HepG2 (cell line): ENCODE measurements around the gene ACVRL1. TPM values are rescaled to one million over a fixed set of nuclear protein-coding genes. Genes with fewer than 3 reads are reported as not detected.

Experiments used
- ATAC-seq: fragments of 200-7000 bp; cut with Tn5 transposase; 3 replicates; pipeline ENCODE4 v1.9.1; 2020; ENCODE audit warnings: mild to moderate bottlenecking, moderate library complexity
- BruUV-seq: library from RNA; stranded (reverse); fragments of 400-500 nt; replicated peaks from 2 replicates; lab custom pipeline; 2021; lab: Mats Ljungman, UMichigan
- CTCF ChIA-PET: fragments of 300-600 bp; formaldehyde crosslinking; extraction: SDS; loops from one replicate; lab custom pipeline; 2021; ENCODE audit warnings: low total read pairs, inconsistent platforms, low intra/inter-chr PET ratio; lab: Yijun Ruan, JAX
- POLR2A ChIA-PET: fragments of 350-600 bp; sonication (Branson Sonifier 250); formaldehyde crosslinking; loops from one replicate; lab custom pipeline; 2020; ENCODE audit warnings: antibody characterized with exemption, inconsistent platforms; lab: Yijun Ruan, JAX
- DNase-seq: peaks from one replicate; pipeline ENCODE4 v3.0.0-alpha.2; 2015; ENCODE audit warnings: low spot score
- FAIRE-seq: peaks from 3 replicates; lab custom pipeline; 2011; peaks lifted over from hg19 to GRCh38; lab: Jason Lieb, UNC
- H2AFZ ChIP-seq: one replicate; pipeline ENCODE4 v1.6.1; 2011; ENCODE audit warnings: low read length, inconsistent platforms
- H3K27ac ChIP-seq: fragments of 300-600 bp; 3 replicates; pipeline ENCODE4 v1.8.0; 2011; ENCODE audit warnings: mixed run types, mild to moderate bottlenecking, mixed read lengths, low read length, inconsistent platforms; ENCODE audit not compliant: insufficient read depth; ENCODE audit errors: extremely low read length
- H3K27me3 ChIP-seq, 2 experiments: fragments of 200-600 bp in 1 of 2; 2 replicates in 1 of 2; 3 replicates in 1 of 2; pipeline versions ENCODE4 v1.6.0 to v1.8.0; 2011; ENCODE audit warnings: low read length in 2 of 2, mild to moderate bottlenecking in 2 of 2, moderate library complexity in 2 of 2, inconsistent platforms in 1 of 2; ENCODE audit not compliant: insufficient read depth in 2 of 2, control insufficient read depth in 1 of 2
- H3K36me3 ChIP-seq, 2 experiments: fragments of 200-600 bp in 1 of 2; replicated peaks in 1 of 2; 2 replicates in 1 of 2; 3 replicates in 1 of 2; pipeline versions ENCODE4 v1.5.1 to v1.8.0; 2011; ENCODE audit warnings: low read length in 2 of 2, inconsistent platforms in 1 of 2; ENCODE audit not compliant: insufficient read depth in 2 of 2, control insufficient read depth in 1 of 2
- H3K4me1 ChIP-seq: 2 replicates; pipeline ENCODE4 v1.5.1; 2012; ENCODE audit warnings: low read length, inconsistent platforms; ENCODE audit not compliant: insufficient read depth
- H3K4me2 ChIP-seq: 2 replicates; pipeline ENCODE4 v1.6.0; 2011; ENCODE audit warnings: low read depth, low read length, inconsistent platforms
- H3K4me3 ChIP-seq, 3 experiments: fragments of 200-600 bp in 1 of 3; sonication (generic), shearing (Covaris generic) in 1 of 3; replicated peaks in 1 of 3; 2 replicates each; pipeline ENCODE4 v1.5.1; 2011 to 2016; ENCODE audit warnings: low read length in 3 of 3, inconsistent platforms in 2 of 3, low read depth in 2 of 3, mild to moderate bottlenecking in 2 of 3, control low read depth in 1 of 3, mixed read lengths in 1 of 3; ENCODE audit not compliant: insufficient read depth in 1 of 3
- H3K79me2 ChIP-seq: one replicate; pipeline ENCODE4 v1.6.1; 2011; ENCODE audit warnings: low read length, inconsistent platforms; ENCODE audit not compliant: insufficient read depth
- H3K9ac ChIP-seq: 2 replicates; pipeline ENCODE4 v1.6.0; 2011; ENCODE audit warnings: mild to moderate bottlenecking, low read depth, low read length, inconsistent platforms; ENCODE audit not compliant: insufficient read depth
- H3K9me3 ChIP-seq: 2 replicates; pipeline ENCODE4 v1.5.1; 2012; ENCODE audit warnings: mild to moderate bottlenecking, low read length
- H4K20me1 ChIP-seq: 2 replicates; pipeline ENCODE4 v1.6.0; 2011; ENCODE audit warnings: inconsistent platforms, mild to moderate bottlenecking, low read length, moderate library complexity; ENCODE audit not compliant: insufficient read depth
- BRCA1 ChIP-seq: sonication (generic); formaldehyde crosslinking; IDR thresholded peaks from 2 replicates; pipeline ENCODE4 v1.4.0; 2020; ENCODE audit warnings: missing genetic modification reagents
- GLI4 ChIP-seq: sonication (generic); formaldehyde crosslinking; IDR thresholded peaks from 2 replicates; pipeline ENCODE4 v1.5.1; 2020; ENCODE audit warnings: missing genetic modification reagents, mild to moderate bottlenecking, moderate library complexity, borderline replicate concordance
- HINFP ChIP-seq: sonication (generic); formaldehyde crosslinking; IDR thresholded peaks from 2 replicates; pipeline ENCODE4 v1.4.0; 2020; ENCODE audit warnings: low read depth, mild to moderate bottlenecking, missing genetic modification reagents
- HMGXB3 ChIP-seq: sonication (generic); formaldehyde crosslinking; IDR thresholded peaks from 2 replicates; pipeline ENCODE4 v1.4.0; 2020; ENCODE audit warnings: missing genetic modification reagents, borderline replicate concordance
- NFIB ChIP-seq: sonication (generic); formaldehyde crosslinking; IDR thresholded peaks from 2 replicates; pipeline ENCODE4 v1.9.0; 2021; ENCODE audit warnings: missing genetic modification reagents, mild to moderate bottlenecking, borderline replicate concordance
- PRDM4 ChIP-seq: sonication (generic); formaldehyde crosslinking; IDR thresholded peaks from 2 replicates; pipeline ENCODE4 v1.9.0; 2021; ENCODE audit warnings: missing genetic modification reagents, borderline replicate concordance
- RXRB ChIP-seq: IDR thresholded peaks from 2 replicates; pipeline ENCODE4 v1.6.1; 2016; ENCODE audit warnings: borderline replicate concordance, missing genetic modification reagents, missing compliant biosample characterization
- SIX4 ChIP-seq: sonication (generic); formaldehyde crosslinking; IDR thresholded peaks from 2 replicates; pipeline ENCODE4 v1.4.0; 2020; ENCODE audit warnings: missing genetic modification reagents
- TGIF2 ChIP-seq: IDR thresholded peaks from 2 replicates; pipeline ENCODE4 v1.6.1; 2016; ENCODE audit warnings: control low read depth, missing compliant biosample characterization
- ZBTB49 ChIP-seq: sonication (generic); formaldehyde crosslinking; IDR thresholded peaks from 2 replicates; pipeline ENCODE4 v1.4.0; 2020; ENCODE audit warnings: missing genetic modification reagents, borderline replicate concordance
- ZNF136 ChIP-seq: sonication (generic); formaldehyde crosslinking; IDR thresholded peaks from 2 replicates; pipeline ENCODE4 v1.8.1; 2022; ENCODE audit warnings: low read depth, mild to moderate bottlenecking, moderate library complexity, missing genetic modification reagents
- ZNF557 ChIP-seq: sonication (generic); formaldehyde crosslinking; IDR thresholded peaks from 2 replicates; pipeline ENCODE4 v1.4.0; 2020; ENCODE audit warnings: missing genetic modification reagents
- ZNF652 ChIP-seq: IDR thresholded peaks from 2 replicates; pipeline ENCODE4 v1.6.1; 2016; ENCODE audit warnings: low read depth, borderline replicate concordance
- ZNF775 ChIP-seq: sonication (generic); formaldehyde crosslinking; IDR thresholded peaks from 2 replicates; pipeline ENCODE4 v1.4.0; 2020; ENCODE audit warnings: missing genetic modification reagents, mild to moderate bottlenecking, moderate library complexity, borderline replicate concordance
- WGBS: methylation state at CpG from one replicate; pipeline ENCODE4 v1.1.6; 2017; ENCODE audit warnings: low lambda C conversion rate; 5-methylcytosine and 5-hydroxymethylcytosine counted together
- in situ Hi-C: cut with HindIII; loops from 2 replicates; pipeline ENCODE4 v1.10.0; 2017; ENCODE audit warnings: low pct_unique_long_range_greater_than_20kb; ENCODE audit not compliant: extremely low pct_ligation_motif_present
- intact Hi-C: fragments of 100-400 bp; cut with micrococcal nuclease; formaldehyde crosslinking; loops from one replicate; pipeline ENCODE4 v1.10.0; 2022; ENCODE audit not compliant: unreplicated experiment
- polyA plus RNA-seq, 8 experiments: library from polyadenylated mRNA; depleted of rRNA in 3 of 8; stranded (reverse) in 7 of 8; unstranded in 1 of 8; fragments of >200 nt; fragmentation: Illumina TruSeq in 4 of 8; extraction: Trizol in 4 of 8; gene quantifications; 2 replicates each; pipeline versions ENCODE4 v1.2.1 to v1.2.3, GENCODE V29; 2011 to 2016; ENCODE audit warnings: low read depth in 4 of 8, missing spikeins in 1 of 8, mixed read lengths in 1 of 8; ENCODE audit not compliant: insufficient read depth in 1 of 8
- total RNA-seq, 5 experiments: library from RNA; depleted of rRNA; stranded (reverse); fragments of >200 nt; fragmentation: Illumina TruSeq; extraction: Trizol; gene quantifications; 2 replicates each; pipeline ENCODE4 v1.2.3, GENCODE V29; 2016; ENCODE audit warnings: low read depth in 1 of 5

ACVRL1 gene
- total and polyA plus RNA-seq, 2 of the 13 experiments (the other 11 are each of a cell fraction or from before 2014, with no cell fraction given) = not detected

- no peak overlapping the region for H3K4me3 ChIP-seq
- no peaks in the 10 kb centered on the region for H3K36me3 ChIP-seq
- peaks cover 1 to 21% of the 10 kb centered on the region in 2 experiments; a peak in 4 of 5 replicates for H3K27me3 ChIP-seq
- ChIA-PET CTCF (no interaction called here), POLR2A (no interaction called here)
- no peak overlapping the region for H2AFZ ChIP-seq
- no peak overlapping the region for H3K9ac ChIP-seq
- H3K27ac ChIP-seq = no peak overlapping the region
- FAIRE-seq = no peak
- no TSS peak for BruUV-seq
- H3K4me1 ChIP-seq = peaks cover 48% of the 10 kb centered on the region
- H3K79me2 ChIP-seq = no peaks in the 10 kb centered on the region
- no peak for DNase-seq
- intact Hi-C loops (no loop called here), in situ Hi-C loops (no loop called here)
- no peaks in the 10 kb centered on the region for H3K9me3 ChIP-seq
- no peak for ATAC-seq
- no peaks in the 10 kb centered on the region for H4K20me1 ChIP-seq
- H3K4me2 ChIP-seq = no peak overlapping the region
- 54% methylated on average over 2 of the region's 2 CpGs for WGBS
- TF ChIP-seq ZNF775 (CRISPR knock-in tag) (no peak), ZBTB49 (no peak), TGIF2 (CRISPR knock-in tag) (no peak), NFIB (CRISPR knock-in tag) (no peak), HINFP (CRISPR knock-in tag) (no peak), ZNF136 (no peak), ZNF557 (CRISPR knock-in tag) (no peak), RXRB (CRISPR knock-in tag) (no peak), HMGXB3 (CRISPR knock-in tag) (no peak), PRDM4 (no peak), GLI4 (CRISPR knock-in tag) (no peak), SIX4 (CRISPR knock-in tag) (no peak), BRCA1 (no peak), ZNF652 (CRISPR knock-in tag) (no peak)
Observed at GRCh38 chr12:51922146-51922545, 14.8 kb downstream of the ACVRL1 start.
